Measurements from ENCODE around the gene CPEB4.

CPEB4 gene

GRCh38 chr5:173880306-173880985 lies 7.7 kb upstream of the CPEB4 start:
- H3K4me3 ChIP-seq (ENCODE audit: low read depth, low read length): no peak overlapping the region
- no peak for TF ChIP-seq CTCF (IDR thresholded peaks at IDR 0.05; ENCODE audit: low read depth, low read length)

GRCh38 chr5:173881811-173882575 lies 6.2 kb upstream of the CPEB4 start:
- H3K4me3 ChIP-seq (ENCODE audit: low read depth, low read length): no peak overlapping the region
- TF ChIP-seq CTCF (IDR thresholded peaks at IDR 0.05; ENCODE audit: low read depth, low read length): no peak

- no peak overlapping the region for H3K4me3 ChIP-seq (ENCODE audit: low read depth, low read length)
- TF ChIP-seq CTCF (IDR thresholded peaks at IDR 0.05; ENCODE audit: low read depth, low read length): no peak
Observed at GRCh38 chr5:173882632-173883031, 5.5 kb upstream of the CPEB4 start.

GRCh38 chr5:173883347-173883924 lies 4.7 kb upstream of the CPEB4 start:
- TF ChIP-seq CTCF (IDR thresholded peaks at IDR 0.05; ENCODE audit: low read depth, low read length): no peak
- H3K4me3 ChIP-seq (ENCODE audit: low read depth, low read length): no peak overlapping the region

- TF ChIP-seq CTCF (IDR thresholded peaks at IDR 0.05; ENCODE audit: low read depth, low read length): no peak
- H3K4me3 ChIP-seq (ENCODE audit: low read depth, low read length): no peak overlapping the region
Observed at GRCh38 chr5:173884402-173885053, 3.6 kb upstream of the CPEB4 start.

GRCh38 chr5:173885054-173885443 lies 3.1 kb upstream of the CPEB4 start:
- H3K4me3 ChIP-seq (ENCODE audit: low read depth, low read length): no peak overlapping the region
- no peak for TF ChIP-seq CTCF (IDR thresholded peaks at IDR 0.05; ENCODE audit: low read depth, low read length)

All from WI38 (cell line).